NCI-H69 (cell line): ENCODE data around the gene L3MBTL1.
"Not testable (repeated sequence)": the region's sequence is repeated elsewhere in the genome, so short reads cannot be mapped to it uniquely, and the experiment has no call there.

Source experiments
- DNase-seq: peaks from one replicate; lab custom pipeline; 2025; lab: John Stamatoyannopoulos, UW

Gene L3MBTL1

GRCh38 chr20:43559147-43559987 is 51.9 kb downstream of the L3MBTL1 start:
- no peak for DNase-seq

GRCh38 chr20:43560974-43561373 is 53.5 kb downstream of the L3MBTL1 start:
- no peak for DNase-seq

GRCh38 chr20:43563429-43563828 is 55.9 kb downstream of the L3MBTL1 start:
- no peak for DNase-seq

- no peak for DNase-seq
Observed at GRCh38 chr20:43563991-43564390, 56.5 kb downstream of the L3MBTL1 start.

- no peak for DNase-seq
Observed at GRCh38 chr20:43564455-43564854, 57.0 kb downstream of the L3MBTL1 start.

GRCh38 chr20:43564993-43565757 is 57.7 kb downstream of the L3MBTL1 start:
- DNase-seq = no peak

GRCh38 chr20:43565758-43566104 is 58.2 kb downstream of the L3MBTL1 start:
- no peak for DNase-seq

GRCh38 chr20:43567477-43567876 is 60.0 kb downstream of the L3MBTL1 start:
- no peak for DNase-seq

- no peak for DNase-seq
Observed at GRCh38 chr20:43568706-43569105, 61.2 kb downstream of the L3MBTL1 start.

GRCh38 chr20:43569282-43569681 is 61.8 kb downstream of the L3MBTL1 start:
- no peak for DNase-seq

- DNase-seq = no peak
Observed at GRCh38 chr20:43570496-43570895, 63.0 kb downstream of the L3MBTL1 start.

GRCh38 chr20:43571310-43571709 is 63.8 kb downstream of the L3MBTL1 start:
- DNase-seq = no peak

GRCh38 chr20:43571771-43572170 is 64.3 kb downstream of the L3MBTL1 start:
- no peak for DNase-seq

GRCh38 chr20:43572891-43573290 is 65.4 kb downstream of the L3MBTL1 start:
- no peak for DNase-seq

GRCh38 chr20:43576108-43576507 is 68.6 kb downstream of the L3MBTL1 start:
- no peak for DNase-seq

- DNase-seq = no peak
Observed at GRCh38 chr20:43579861-43580793, 72.6 kb downstream of the L3MBTL1 start.

- no peak for DNase-seq
Observed at GRCh38 chr20:43583133-43583864, 75.8 kb downstream of the L3MBTL1 start.

- DNase-seq = no peak
Observed at GRCh38 chr20:43583982-43584432, 76.5 kb downstream of the L3MBTL1 start.

- DNase-seq = no peak
Observed at GRCh38 chr20:43584448-43585136, 77.1 kb downstream of the L3MBTL1 start.

- no peak for DNase-seq
Observed at GRCh38 chr20:43586641-43587040, 79.1 kb downstream of the L3MBTL1 start.

- DNase-seq = not testable (repeated sequence)
Observed at GRCh38 chr20:43588526-43588925, 81.0 kb downstream of the L3MBTL1 start.
